Thyroid gland (tissue), 4 donors: ENCODE data around the gene VAPA. TPM values are rescaled to one million over a fixed set of nuclear protein-coding genes. Genes with fewer than 3 reads are reported as not detected.

Experiments
- DNase-seq, 2 donors: peaks; one replicate each; pipeline ENCODE4 v3.0.0-alpha.2; 2019
- H3K27ac ChIP-seq, 3 donors: fragments of 200-600 bp; sonication (generic); 1 replicate in 2 of 3; 2 replicates in 1 of 3; pipeline ENCODE4 v1.5.1; 2016 to 2019; ENCODE audit warnings: mild to moderate bottlenecking in 1 of 3, moderate library complexity in 1 of 3
- H3K27me3 ChIP-seq: fragments of 200-600 bp; sonication (generic); one replicate; pipeline ENCODE4 v1.5.1; 2019
- H3K36me3 ChIP-seq, 2 donors: fragments of 200-600 bp; sonication (generic); one replicate each; pipeline ENCODE4 v1.5.1; 2016 to 2019
- H3K4me1 ChIP-seq, 2 donors: fragments of 200-600 bp; sonication (generic); one replicate each; pipeline ENCODE4 v1.5.1; 2017 to 2019
- H3K4me3 ChIP-seq, 3 donors: fragments of 200-600 bp; sonication (generic); replicated peaks in 1 of 3; 1 replicate in 2 of 3; 2 replicates in 1 of 3; pipeline ENCODE4 v1.5.1; 2016; ENCODE audit warnings: mild to moderate bottlenecking in 1 of 3
- H3K9me3 ChIP-seq: fragments of 200-600 bp; sonication (generic); one replicate; pipeline ENCODE4 v1.5.1; 2017
- CTCF ChIP-seq, 6 experiments: fragments of 200-600 bp in 3 of 6; fragments of 450-650 bp in 3 of 6; sonication (generic) in 3 of 6; IDR thresholded peaks; one replicate each; pipeline ENCODE4 v1.5.1; 2016 to 2019; ENCODE audit warnings: antibody characterized with exemption in 6 of 6, mild to moderate bottlenecking in 2 of 6, inconsistent platforms in 1 of 6, moderate library complexity in 1 of 6
- POLR2A ChIP-seq, 2 donors: fragments of 450-650 bp; IDR thresholded peaks; one replicate each; pipeline ENCODE4 v1.6.1; 2017; ENCODE audit warnings: antibody characterized with exemption in 2 of 2, mild to moderate bottlenecking in 2 of 2, moderate library complexity in 1 of 2
- WGBS, 2 donors: methylation state at CpG; one replicate each; pipeline ENCODE4 v1.1.5; 2017; 5-methylcytosine and 5-hydroxymethylcytosine counted together
- intact Hi-C: fragments of 100-400 bp; cut with DNase I; formaldehyde crosslinking; loops from one replicate; pipeline ENCODE4 v1.15.1; 2023
- total RNA-seq, 4 donors: library from RNA; depleted of rRNA; stranded (reverse); fragments of >200 nt; gene quantifications; one replicate each; pipeline ENCODE4 v1.2.3, GENCODE V29; 2016

VAPA gene
- total RNA-seq, 4 donors from 2014 or later, result 232 to 261 (median 244) TPM

- no peak overlapping the region for H3K4me3 ChIP-seq
- DNase-seq, result no peak
- TF ChIP-seq CTCF (IDR thresholded peaks at IDR 0.05) (no peak), POLR2A (IDR thresholded peaks at IDR 0.05) (no peak)
- intact Hi-C loops, result no loop called here
- H3K36me3 ChIP-seq, result no peaks in the 10 kb centered on the region
- H3K4me1 ChIP-seq, result no peaks in the 10 kb centered on the region
- H3K27me3 ChIP-seq, result no peaks in the 10 kb centered on the region
- no peaks in the 10 kb centered on the region for H3K9me3 ChIP-seq
- no peak overlapping the region for H3K27ac ChIP-seq
- 88 to 95% methylated on average over 2 of the region's 2 CpGs for WGBS, 2 donors
Measured at GRCh38 chr18:9995631-9996030, 81.8 kb downstream of the VAPA start.

DNA sequence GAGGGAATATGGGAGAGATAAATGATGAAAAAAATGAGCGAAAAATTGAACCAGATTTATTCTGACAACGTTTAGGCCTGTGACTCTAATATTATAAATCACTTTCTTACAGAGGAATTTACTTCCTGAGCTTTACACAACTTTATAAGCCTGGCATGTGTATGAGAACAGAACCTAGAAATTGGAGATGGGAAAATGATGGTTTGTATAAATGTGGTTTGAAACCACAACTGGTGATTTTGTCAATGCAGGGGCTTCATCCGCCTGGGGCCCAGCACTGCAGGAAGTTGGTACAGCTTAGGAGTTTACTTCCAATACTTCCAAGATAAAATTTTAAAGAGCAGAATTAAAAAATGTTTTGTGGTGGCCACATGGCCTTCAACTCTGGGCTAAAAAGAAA lies 82.3 kb downstream of the VAPA start:
- WGBS, 2 donors, result 84 to 88% methylated on average over 3 of the region's 3 CpGs
- no peak for DNase-seq
- no peaks in the 10 kb centered on the region for H3K27me3 ChIP-seq
- TF ChIP-seq POLR2A (IDR thresholded peaks at IDR 0.05), result no peak
- TF ChIP-seq CTCF (IDR thresholded peaks at IDR 0.05), result no peak
- no peaks in the 10 kb centered on the region for H3K4me1 ChIP-seq
- intact Hi-C loops, result no loop called here
- H3K9me3 ChIP-seq, result no peaks in the 10 kb centered on the region
- no peak overlapping the region for H3K4me3 ChIP-seq
- H3K27ac ChIP-seq, result no peak overlapping the region
- no peaks in the 10 kb centered on the region for H3K36me3 ChIP-seq

GRCh38 chr18:9997711-9998110 lies 83.9 kb downstream of the VAPA start:
- no peak overlapping the region for H3K27ac ChIP-seq
- H3K4me1 ChIP-seq, result no peaks in the 10 kb centered on the region
- no peak overlapping the region for H3K4me3 ChIP-seq
- no peak for TF ChIP-seq POLR2A (IDR thresholded peaks at IDR 0.05)
- TF ChIP-seq CTCF (IDR thresholded peaks at IDR 0.05), result no peak
- no peaks in the 10 kb centered on the region for H3K27me3 ChIP-seq
- WGBS, 2 donors, result 81 to 100% methylated on average over 1 of the region's 1 CpG
- DNase-seq, result no peak
- intact Hi-C loops, result no loop called here
- H3K9me3 ChIP-seq, result no peaks in the 10 kb centered on the region
- no peaks in the 10 kb centered on the region for H3K36me3 ChIP-seq

DNA sequence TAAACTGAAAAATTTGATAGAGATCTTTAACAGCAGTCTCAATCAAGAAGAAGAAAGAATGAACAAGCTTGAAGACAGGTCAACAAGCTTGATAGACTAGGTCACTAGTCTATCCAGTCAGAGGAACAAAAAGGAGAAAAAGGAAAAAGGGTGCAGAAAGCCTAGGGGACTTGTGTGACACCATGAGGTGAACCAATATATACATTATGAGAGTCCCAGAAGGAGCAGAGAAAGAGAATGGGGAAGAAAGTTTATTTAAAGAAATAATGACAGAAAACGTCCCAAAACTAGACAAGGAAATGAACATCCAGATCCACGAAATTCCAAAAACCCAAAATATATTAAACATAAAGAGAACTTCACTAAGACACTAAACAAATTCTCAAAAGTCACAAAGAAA lies 84.5 kb downstream of the VAPA start:
- H3K9me3 ChIP-seq, result no peaks in the 10 kb centered on the region
- H3K4me1 ChIP-seq, result no peaks in the 10 kb centered on the region
- intact Hi-C loops, result no loop called here
- no peaks in the 10 kb centered on the region for H3K27me3 ChIP-seq
- no peak overlapping the region for H3K4me3 ChIP-seq
- no peak for DNase-seq
- H3K27ac ChIP-seq, result no peak overlapping the region
- H3K36me3 ChIP-seq, result no peaks in the 10 kb centered on the region
- 90 to 92% methylated on average over 2 of the region's 2 CpGs for WGBS, 2 donors
- TF ChIP-seq CTCF (IDR thresholded peaks at IDR 0.05) (no peak), POLR2A (IDR thresholded peaks at IDR 0.05) (no peak)

DNA sequence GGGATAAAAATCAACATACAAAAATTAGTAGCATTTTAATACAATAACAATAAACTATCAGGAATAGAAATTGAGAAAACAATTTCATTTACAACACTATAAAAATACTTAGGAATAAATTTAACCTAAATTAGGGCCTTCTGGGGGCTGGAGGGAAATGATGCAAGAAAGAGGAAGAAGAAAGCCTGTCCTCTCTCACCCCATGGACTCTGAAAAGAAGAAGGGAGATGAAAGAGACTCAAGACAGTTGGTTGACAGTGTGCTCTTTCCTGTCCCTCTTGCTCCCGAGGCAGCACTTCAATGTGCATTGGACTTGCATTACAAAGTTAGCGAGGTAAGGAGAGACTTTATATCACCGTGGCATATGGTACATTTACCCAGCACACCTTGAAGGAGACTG lies 88.5 kb downstream of the VAPA start:
- H3K4me1 ChIP-seq, result no peaks in the 10 kb centered on the region
- H3K27ac ChIP-seq, result no peak overlapping the region
- no peak for DNase-seq
- H3K36me3 ChIP-seq, result no peaks in the 10 kb centered on the region
- H3K27me3 ChIP-seq, result no peaks in the 10 kb centered on the region
- H3K4me3 ChIP-seq, result no peak overlapping the region
- intact Hi-C loops, result no loop called here
- 74 to 75% methylated on average over 3 of the region's 3 CpGs for WGBS, 2 donors
- H3K9me3 ChIP-seq, result no peaks in the 10 kb centered on the region
- TF ChIP-seq POLR2A (IDR thresholded peaks at IDR 0.05) (no peak), CTCF (IDR thresholded peaks at IDR 0.05) (no peak)
